HG02759 (cell line): ENCODE results near the gene VSTM2A.
"Not testable (repeated sequence)": the region's sequence is repeated elsewhere in the genome, so short reads cannot be mapped to it uniquely, and the experiment has no call there.

Experiments
- ATAC-seq: cut with Tn5 transposase; IDR thresholded peaks from one replicate; pipeline ENCODE4 v1.9.1; 2021; ENCODE audit warnings: mild to moderate bottlenecking, moderate library complexity; ENCODE audit not compliant: unreplicated experiment

The VSTM2A gene

GRCh38 chr7:54541669-54542625 lies at the start of gene VSTM2A:
VSTM2A (plus strand) TSS chr7:54542375; CDS start chr7:54542731, 356 bp downstream.
- ATAC-seq, result no peak

- ATAC-seq, result not testable (repeated sequence)
Observed at GRCh38 chr7:54504531-54504930, 37.6 kb upstream of the VSTM2A start.

- ATAC-seq, result no peak
Observed at GRCh38 chr7:54529568-54529967, 12.6 kb upstream of the VSTM2A start.

GRCh38 chr7:54538122-54538521 lies 4.1 kb upstream of the VSTM2A start:
- no peak for ATAC-seq

- ATAC-seq, result no peak
Observed at GRCh38 chr7:54543051-54543488, 895 bp downstream of the VSTM2A start.

- no peak for ATAC-seq
Observed at GRCh38 chr7:54544149-54544526, 2.0 kb downstream of the VSTM2A start.

GRCh38 chr7:54544527-54545240 lies 2.5 kb downstream of the VSTM2A start:
- ATAC-seq, result no peak

GRCh38 chr7:54545241-54545563 lies 3.0 kb downstream of the VSTM2A start:
- ATAC-seq, result no peak

GRCh38 chr7:54546081-54546985 lies 4.2 kb downstream of the VSTM2A start:
- ATAC-seq, result peak; percentile 61

GRCh38 chr7:54546986-54547314 lies 4.8 kb downstream of the VSTM2A start:
- ATAC-seq, result no peak

GRCh38 chr7:54550471-54550870 lies 8.3 kb downstream of the VSTM2A start:
- no peak for ATAC-seq

GRCh38 chr7:54556121-54556520 lies 13.9 kb downstream of the VSTM2A start:
- ATAC-seq, result no peak

- ATAC-seq, result no peak
Observed at GRCh38 chr7:54559401-54559800, 17.2 kb downstream of the VSTM2A start.

GRCh38 chr7:54560198-54560597 lies 18.0 kb downstream of the VSTM2A start:
- no peak for ATAC-seq

GRCh38 chr7:54560723-54561122 lies 18.5 kb downstream of the VSTM2A start:
- ATAC-seq, result no peak

- no peak for ATAC-seq
Observed at GRCh38 chr7:54563329-54563916, 21.2 kb downstream of the VSTM2A start.

- ATAC-seq, result no peak
Observed at GRCh38 chr7:54565432-54565831, 23.3 kb downstream of the VSTM2A start.

- no peak for ATAC-seq
Observed at GRCh38 chr7:54581511-54581910, 39.3 kb downstream of the VSTM2A start.

- ATAC-seq, result no peak
Observed at GRCh38 chr7:54591404-54592386, 49.5 kb downstream of the VSTM2A start.

- ATAC-seq, result peak; percentile 95
Observed at GRCh38 chr7:54596747-54597146, 54.6 kb downstream of the VSTM2A start.
